ENCODE measurements around the gene KIR3DL1.

DNA sequence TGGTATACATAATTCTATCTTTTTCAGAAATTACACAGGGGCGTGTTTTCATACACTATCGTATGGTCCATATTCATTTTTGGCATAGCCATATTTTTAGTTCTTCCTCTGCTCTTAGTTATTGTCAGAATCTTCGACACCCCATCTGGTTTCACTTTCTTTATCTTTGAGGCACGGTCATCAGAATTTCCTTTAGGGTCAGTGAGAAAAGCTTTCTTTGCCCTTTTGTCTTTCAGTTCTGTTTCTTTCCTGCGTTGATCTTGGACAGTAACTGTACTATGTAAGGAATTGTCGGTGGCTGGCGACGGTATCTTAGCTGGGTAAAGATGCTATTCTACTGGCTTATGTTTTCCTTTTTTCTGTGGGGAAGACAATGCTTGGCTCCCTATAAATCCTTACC, 23.5 kb upstream of the KIR3DL1 start:
- TF ChIP-seq EZH2phosphoT487 (IDR thresholded peaks at IDR 0.05) = no peak
- TF ChIP-seq, protein P1, sequence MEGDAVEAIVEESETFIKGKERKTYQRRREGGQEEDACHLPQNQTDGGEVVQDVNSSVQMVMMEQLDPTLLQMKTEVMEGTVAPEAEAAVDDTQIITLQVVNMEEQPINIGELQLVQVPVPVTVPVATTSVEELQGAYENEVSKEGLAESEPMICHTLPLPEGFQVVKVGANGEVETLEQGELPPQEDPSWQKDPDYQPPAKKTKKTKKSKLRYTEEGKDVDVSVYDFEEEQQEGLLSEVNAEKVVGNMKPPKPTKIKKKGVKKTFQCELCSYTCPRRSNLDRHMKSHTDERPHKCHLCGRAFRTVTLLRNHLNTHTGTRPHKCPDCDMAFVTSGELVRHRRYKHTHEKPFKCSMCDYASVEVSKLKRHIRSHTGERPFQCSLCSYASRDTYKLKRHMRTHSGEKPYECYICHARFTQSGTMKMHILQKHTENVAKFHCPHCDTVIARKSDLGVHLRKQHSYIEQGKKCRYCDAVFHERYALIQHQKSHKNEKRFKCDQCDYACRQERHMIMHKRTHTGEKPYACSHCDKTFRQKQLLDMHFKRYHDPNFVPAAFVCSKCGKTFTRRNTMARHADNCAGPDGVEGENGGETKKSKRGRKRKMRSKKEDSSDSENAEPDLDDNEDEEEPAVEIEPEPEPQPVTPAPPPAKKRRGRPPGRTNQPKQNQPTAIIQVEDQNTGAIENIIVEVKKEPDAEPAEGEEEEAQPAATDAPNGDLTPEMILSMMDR (IDR thresholded peaks at IDR 0.05) = no peak
- TF ChIP-seq EZH2 (IDR thresholded peaks at IDR 0.05) = no peak
